RWPE1 (cell line): ENCODE results near the gene LRRC55.

Source experiments
- CTCF ChIA-PET: fragments of 350-600 bp; sonication (Branson Sonifier 250); formaldehyde crosslinking; extraction: SDS; loops from one replicate; lab custom pipeline; 2021; lab: Yijun Ruan, JAX
- POLR2A ChIA-PET: fragments of 400-600 bp; formaldehyde crosslinking; extraction: SDS; loops from one replicate; lab custom pipeline; 2020; ENCODE audit warnings: antibody characterized with exemption; ENCODE audit not compliant: low non-redundant PET; lab: Yijun Ruan, JAX
- DNase-seq: peaks from one replicate; pipeline ENCODE4 v3.0.0; 2012; ENCODE audit warnings: low spot score
- H3K27ac ChIP-seq: fragments of 450-650 bp; 2 replicates; pipeline ENCODE4 v1.5.1; 2017
- CTCF ChIP-seq: fragments of 450-650 bp; conservative IDR thresholded peaks from 2 replicates; pipeline ENCODE4 v1.5.1; 2017; ENCODE audit warnings: low read depth, mild to moderate bottlenecking

LRRC55 gene

GRCh38 chr11:57240757-57241156 is 59.0 kb downstream of the LRRC55 start:
- ChIA-PET CTCF (interaction anchor here (0.5 to 0.9 kb wide), 3 partner anchors 9 to 400 kb away, joined by 3 to 4 read pairs (median 3); no protein-coding TSS in a partner anchor), POLR2A (no interaction called here)
- TF ChIP-seq CTCF = no peak
- no peak overlapping the region for H3K27ac ChIP-seq
- no peak for DNase-seq
